GM23338 (cell line): ENCODE data around the gene USH1C. TPM values are rescaled to one million over a fixed set of nuclear protein-coding genes. Genes with fewer than 3 reads are reported as not detected.

Experiments
- ATAC-seq: fragments of 200-7000 bp; cut with Tn5 transposase; 3 replicates; pipeline ENCODE4 v1.9.1; 2020
- DNase-seq: peaks from one replicate; pipeline ENCODE4 v3.0.0-alpha.2; 2015; ENCODE audit warnings: low spot score
- H2AFZ ChIP-seq: fragments of 200-600 bp; sonication (generic); 2 replicates; pipeline ENCODE4 v1.8.0; 2016; ENCODE audit warnings: antibody characterized with exemption, mild to moderate bottlenecking, moderate library complexity
- H3F3A ChIP-seq: fragments of 200-600 bp; sonication (generic); replicated peaks from 2 replicates; pipeline ENCODE4 v1.8.0; 2017; ENCODE audit warnings: antibody characterized with exemption, mixed run types, low read depth
- H3K27ac ChIP-seq: fragments of 200-600 bp; sonication (generic); 2 replicates; pipeline ENCODE4 v1.6.1; 2016; ENCODE audit warnings: low read depth
- H3K27me3 ChIP-seq: fragments of 200-600 bp; sonication (generic); 2 replicates; pipeline ENCODE4 v1.8.0; 2016; ENCODE audit warnings: mild to moderate bottlenecking, mixed run types, moderate library complexity; ENCODE audit not compliant: insufficient read depth
- H3K36me3 ChIP-seq: fragments of 200-600 bp; sonication (generic); 2 replicates; pipeline ENCODE4 v1.8.0; 2016; ENCODE audit warnings: mild to moderate bottlenecking; ENCODE audit not compliant: insufficient read depth
- H3K4me1 ChIP-seq: fragments of 200-600 bp; sonication (generic); 2 replicates; pipeline ENCODE4 v1.8.0; 2016; ENCODE audit warnings: mild to moderate bottlenecking, moderate library complexity; ENCODE audit not compliant: insufficient read depth
- H3K4me2 ChIP-seq: fragments of 200-600 bp; sonication (generic); 2 replicates; pipeline ENCODE4 v1.7.1; 2017; ENCODE audit warnings: mixed run types
- H3K4me3 ChIP-seq: fragments of 200-600 bp; sonication (generic); 2 replicates; pipeline ENCODE4 v1.6.1; 2016; ENCODE audit warnings: mixed run types
- H3K79me2 ChIP-seq: fragments of 200-600 bp; sonication (generic); replicated peaks from 2 replicates; pipeline ENCODE4 v1.8.0; 2017; ENCODE audit warnings: mild to moderate bottlenecking; ENCODE audit not compliant: insufficient read depth
- H3K9me2 ChIP-seq: fragments of 200-600 bp; sonication (generic); 2 replicates; pipeline ENCODE4 v1.8.0; 2017; ENCODE audit not compliant: insufficient read depth
- H4K20me1 ChIP-seq: fragments of 200-600 bp; sonication (generic); replicated peaks from 2 replicates; pipeline ENCODE4 v1.8.0; 2017; ENCODE audit warnings: mild to moderate bottlenecking; ENCODE audit not compliant: insufficient read depth
- H3K27ac Mint-ChIP-seq: 2 replicates; pipeline ENCODE4 v1.8.0; 2020; ENCODE audit warnings: inconsistent platforms, mild to moderate bottlenecking, moderate library complexity, mixed read lengths
- H3K27me3 Mint-ChIP-seq: 3 replicates; pipeline ENCODE4 v1.8.0; 2022; ENCODE audit warnings: low read depth, mild to moderate bottlenecking, moderate library complexity, mixed read lengths, inconsistent platforms; ENCODE audit not compliant: insufficient read depth, poor library complexity
- H3K36me3 Mint-ChIP-seq: 3 replicates; pipeline ENCODE4 v1.8.0; 2021; ENCODE audit warnings: low read depth, mild to moderate bottlenecking, inconsistent platforms, moderate library complexity, mixed read lengths
- H3K4me1 Mint-ChIP-seq: 3 replicates; pipeline ENCODE4 v1.8.0; 2020; ENCODE audit warnings: mild to moderate bottlenecking, inconsistent platforms, mixed read lengths
- H3K4me3 Mint-ChIP-seq: 3 replicates; pipeline ENCODE4 v1.8.0; 2021; ENCODE audit warnings: moderate library complexity, mild to moderate bottlenecking, inconsistent platforms, mixed read lengths
- H3K9me3 Mint-ChIP-seq: 3 replicates; pipeline ENCODE4 v1.8.0; 2020; ENCODE audit warnings: moderate library complexity, mild to moderate bottlenecking, inconsistent platforms, mixed read lengths
- CREB1 ChIP-seq: fragments of 250-450 bp; sonication (Bioruptor Pico); IDR thresholded peaks from 2 replicates; pipeline ENCODE4 v1.5.0; 2020; ENCODE audit warnings: low read depth, mild to moderate bottlenecking, moderate library complexity
- EZH2 ChIP-seq: fragments of 200-600 bp; sonication (generic); IDR thresholded peaks from one replicate; pipeline ENCODE4 v1.8.0; 2017; ENCODE audit warnings: antibody characterized with exemption, mild to moderate bottlenecking, low read depth; ENCODE audit not compliant: unreplicated experiment
- EZH2phosphoT487 ChIP-seq: fragments of 200-600 bp; sonication (generic); IDR thresholded peaks from one replicate; pipeline ENCODE4 v1.8.1; 2018; ENCODE audit warnings: antibody characterized with exemption; ENCODE audit not compliant: unreplicated experiment
- JUNB ChIP-seq: IDR thresholded peaks from one replicate; pipeline ENCODE4 v1.6.1; 2016; ENCODE audit warnings: antibody characterized with exemption; ENCODE audit not compliant: unreplicated experiment
- NANOG ChIP-seq: IDR thresholded peaks from 2 replicates; pipeline ENCODE4 v1.6.1; 2016; ENCODE audit warnings: antibody characterized with exemption, borderline replicate concordance
- POLR2AphosphoS5 ChIP-seq: IDR thresholded peaks from 2 replicates; pipeline ENCODE4 v1.6.1; 2016; ENCODE audit warnings: antibody characterized with exemption, low read depth
- REST ChIP-seq: IDR thresholded peaks from one replicate; pipeline ENCODE4 v1.6.1; 2018; ENCODE audit warnings: antibody characterized with exemption; ENCODE audit not compliant: unreplicated experiment
- STAT1 ChIP-seq: IDR thresholded peaks from one replicate; pipeline ENCODE4 v1.6.1; 2016; ENCODE audit warnings: antibody characterized with exemption; ENCODE audit not compliant: unreplicated experiment
- ZNF114 ChIP-seq: fragments of 250-450 bp; sonication (Bioruptor Pico); IDR thresholded peaks from 2 replicates; pipeline ENCODE4 v1.5.0; 2020; ENCODE audit warnings: mild to moderate bottlenecking, moderate library complexity
- ZNF331 ChIP-seq: fragments of 250-450 bp; sonication (Bioruptor Pico); IDR thresholded peaks from 2 replicates; pipeline ENCODE4 v1.5.0; 2020; ENCODE audit warnings: low read depth, mild to moderate bottlenecking, moderate library complexity
- ZNF462 ChIP-seq: fragments of 250-450 bp; sonication (Bioruptor Pico); IDR thresholded peaks from 2 replicates; pipeline ENCODE4 v1.5.0; 2020; ENCODE audit warnings: mild to moderate bottlenecking, moderate library complexity
- polyA plus RNA-seq: library from polyadenylated mRNA; unstranded; fragments of >200 nt; fragmentation: Nextera tagmentation; extraction: Ambion mirVana; gene quantifications from 2 replicates; pipeline ENCODE4 v1.2.1, GENCODE V29; 2016
- total RNA-seq: library from RNA; depleted of rRNA; stranded (reverse); fragments of >200 nt; shearing (Covaris generic); gene quantifications from 2 replicates; pipeline ENCODE4 v1.2.3, GENCODE V29; 2014
- TF ChIP-seq, protein P1 (sequence below), 2 experiments: fragments of 200-600 bp in 1 of 2; sonication (generic) in 1 of 2; conservative IDR thresholded peaks; 2 replicates each; pipeline versions ENCODE4 v1.5.1 to v1.6.1; 2016 to 2017; ENCODE audit warnings: antibody characterized with exemption in 2 of 2, low read depth in 2 of 2, mild to moderate bottlenecking in 2 of 2, moderate library complexity in 1 of 2

Gene USH1C
- total and polyA plus RNA-seq, 2 experiments from 2014 or later: 1.3 to 1.8 TPM

GRCh38 chr11:17542249-17542648 lies 2.0 kb downstream of the USH1C start (continued):
- TF ChIP-seq EZH2: no peak
- TF ChIP-seq, protein P1, sequence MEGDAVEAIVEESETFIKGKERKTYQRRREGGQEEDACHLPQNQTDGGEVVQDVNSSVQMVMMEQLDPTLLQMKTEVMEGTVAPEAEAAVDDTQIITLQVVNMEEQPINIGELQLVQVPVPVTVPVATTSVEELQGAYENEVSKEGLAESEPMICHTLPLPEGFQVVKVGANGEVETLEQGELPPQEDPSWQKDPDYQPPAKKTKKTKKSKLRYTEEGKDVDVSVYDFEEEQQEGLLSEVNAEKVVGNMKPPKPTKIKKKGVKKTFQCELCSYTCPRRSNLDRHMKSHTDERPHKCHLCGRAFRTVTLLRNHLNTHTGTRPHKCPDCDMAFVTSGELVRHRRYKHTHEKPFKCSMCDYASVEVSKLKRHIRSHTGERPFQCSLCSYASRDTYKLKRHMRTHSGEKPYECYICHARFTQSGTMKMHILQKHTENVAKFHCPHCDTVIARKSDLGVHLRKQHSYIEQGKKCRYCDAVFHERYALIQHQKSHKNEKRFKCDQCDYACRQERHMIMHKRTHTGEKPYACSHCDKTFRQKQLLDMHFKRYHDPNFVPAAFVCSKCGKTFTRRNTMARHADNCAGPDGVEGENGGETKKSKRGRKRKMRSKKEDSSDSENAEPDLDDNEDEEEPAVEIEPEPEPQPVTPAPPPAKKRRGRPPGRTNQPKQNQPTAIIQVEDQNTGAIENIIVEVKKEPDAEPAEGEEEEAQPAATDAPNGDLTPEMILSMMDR (conservative IDR thresholded peaks at IDR 0.05; ENCODE audit: low read depth in 2 of 2): no peak

DNA sequence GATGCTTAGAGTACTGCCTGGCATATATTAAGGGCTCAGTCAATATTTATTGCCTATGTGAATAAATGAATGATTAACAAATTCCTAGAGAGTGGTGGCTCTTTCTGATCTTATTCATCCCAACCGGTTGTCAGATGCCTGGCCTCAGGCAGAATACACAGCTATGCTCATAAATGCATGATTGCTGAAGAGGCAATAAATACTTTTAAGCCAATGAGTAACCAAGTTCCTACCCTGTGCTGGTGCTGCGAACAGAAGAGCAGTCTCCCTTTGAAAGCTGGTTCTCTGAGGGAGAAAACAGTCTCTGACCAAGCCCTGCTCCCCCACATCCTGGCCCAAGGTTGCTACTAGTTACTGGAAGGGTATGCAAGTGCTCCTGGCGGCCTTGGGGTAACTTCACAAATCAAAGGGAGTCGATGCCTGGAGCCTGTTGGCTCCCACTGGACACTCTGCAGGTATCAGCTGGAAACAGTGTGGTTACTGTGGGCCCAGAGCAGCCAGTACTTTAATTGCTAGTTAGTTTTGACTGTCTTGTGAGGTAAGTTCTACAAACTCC lies 2.8 kb downstream of the USH1C start:
- Histone ChIP-seq H3K27me3 (peaks cover 13% of the 10 kb centered on the region), H3K4me3 (no peak overlapping the region), H3K9me2 (no peaks in the 10 kb centered on the region), H3K27ac (no peak overlapping the region), H3K36me3 (no peaks in the 10 kb centered on the region), H3F3A (no peaks in the 10 kb centered on the region), H4K20me1 (no peaks in the 10 kb centered on the region), H2AFZ (no peak overlapping the region), H3K4me1 (peaks cover 13% of the 10 kb centered on the region), H3K4me2 (no peak overlapping the region), H3K79me2 (no peaks in the 10 kb centered on the region)
- peaks cover 17% of the 10 kb centered on the region for H3K27me3 Mint-ChIP-seq
- H3K27ac Mint-ChIP-seq: no peak overlapping the region
- ATAC-seq: no peak
- no peaks in the 10 kb centered on the region for H3K9me3 Mint-ChIP-seq
- DNase-seq: no peak
- H3K4me3 Mint-ChIP-seq: no peak overlapping the region
- H3K36me3 Mint-ChIP-seq: no peaks in the 10 kb centered on the region
- peaks cover 36% of the 10 kb centered on the region for H3K4me1 Mint-ChIP-seq
- TF ChIP-seq ZNF114 (no peak), STAT1 (no peak), POLR2AphosphoS5 (no peak), ZNF462 (CRISPR knock-in tag) (no peak), JUNB (no peak), REST (no peak), CREB1 (no peak), EZH2phosphoT487 (no peak), ZNF331 (CRISPR knock-in tag) (no peak), NANOG (no peak)
- TF ChIP-seq, protein P1 (conservative IDR thresholded peaks at IDR 0.05; ENCODE audit: low read depth in 2 of 2): no peak
